RWPE2 (cell line): ENCODE results near the gene HCAR2.
"Not testable (repeated sequence)": the region's sequence is repeated elsewhere in the genome, so short reads cannot be mapped to it uniquely, and the experiment has no call there.

Experiments used
- ATAC-seq: fragments of 200-7000 bp; cut with Tn5 transposase; 3 replicates; pipeline ENCODE4 v1.9.1; 2021; ENCODE audit warnings: low read depth
- DNase-seq: peaks from one replicate; pipeline ENCODE4 v3.0.0-alpha.2; 2020; ENCODE audit warnings: low spot score
- H3K27ac ChIP-seq: fragments of 450-650 bp; 2 replicates; pipeline ENCODE4 v1.5.1; 2017; ENCODE audit warnings: mild to moderate bottlenecking; ENCODE audit not compliant: poor library complexity, severe bottlenecking
- H3K27me3 ChIP-seq: fragments of 250-450 bp; sonication (Bioruptor Pico); 2 replicates; pipeline ENCODE4 v1.5.1; 2021; ENCODE audit warnings: mild to moderate bottlenecking, moderate library complexity; ENCODE audit not compliant: insufficient read depth, poor library complexity, severe bottlenecking
- H3K36me3 ChIP-seq: fragments of 250-450 bp; sonication (Bioruptor Pico); 2 replicates; pipeline ENCODE4 v1.5.1; 2020; ENCODE audit warnings: low read depth, mild to moderate bottlenecking, moderate library complexity
- H3K4me1 ChIP-seq: fragments of 250-450 bp; sonication (Bioruptor Pico); 2 replicates; pipeline ENCODE4 v1.5.1; 2021; ENCODE audit warnings: mild to moderate bottlenecking, moderate library complexity; ENCODE audit not compliant: insufficient read depth, poor library complexity, severe bottlenecking
- H3K4me3 ChIP-seq: fragments of 250-450 bp; sonication (Bioruptor Pico); 2 replicates; pipeline ENCODE4 v1.5.1; 2021; ENCODE audit warnings: mild to moderate bottlenecking, moderate library complexity; ENCODE audit not compliant: severe bottlenecking
- H3K9me3 ChIP-seq: fragments of 250-450 bp; sonication (Bioruptor Pico); 2 replicates; pipeline ENCODE4 v1.5.1; 2021; ENCODE audit warnings: mild to moderate bottlenecking, moderate library complexity; ENCODE audit not compliant: severe bottlenecking
- TF ChIP-seq, protein P1 (sequence below): fragments of 450-650 bp; IDR thresholded peaks from one replicate; pipeline ENCODE4 v1.5.1; 2017; ENCODE audit warnings: mild to moderate bottlenecking, moderate library complexity; ENCODE audit not compliant: poor library complexity, severe bottlenecking

HCAR2 gene

GRCh38 chr12:122687086-122687485 lies 16.1 kb downstream of the HCAR2 start:
- Histone ChIP-seq H3K9me3 (no peaks in the 10 kb centered on the region), H3K36me3 (no peaks in the 10 kb centered on the region), H3K4me3 (no peak overlapping the region), H3K27me3 (no peaks in the 10 kb centered on the region), H3K4me1 (no peaks in the 10 kb centered on the region), H3K27ac (no peak overlapping the region)
- DNase-seq = no peak
- no peak for ATAC-seq
- TF ChIP-seq, protein P1, sequence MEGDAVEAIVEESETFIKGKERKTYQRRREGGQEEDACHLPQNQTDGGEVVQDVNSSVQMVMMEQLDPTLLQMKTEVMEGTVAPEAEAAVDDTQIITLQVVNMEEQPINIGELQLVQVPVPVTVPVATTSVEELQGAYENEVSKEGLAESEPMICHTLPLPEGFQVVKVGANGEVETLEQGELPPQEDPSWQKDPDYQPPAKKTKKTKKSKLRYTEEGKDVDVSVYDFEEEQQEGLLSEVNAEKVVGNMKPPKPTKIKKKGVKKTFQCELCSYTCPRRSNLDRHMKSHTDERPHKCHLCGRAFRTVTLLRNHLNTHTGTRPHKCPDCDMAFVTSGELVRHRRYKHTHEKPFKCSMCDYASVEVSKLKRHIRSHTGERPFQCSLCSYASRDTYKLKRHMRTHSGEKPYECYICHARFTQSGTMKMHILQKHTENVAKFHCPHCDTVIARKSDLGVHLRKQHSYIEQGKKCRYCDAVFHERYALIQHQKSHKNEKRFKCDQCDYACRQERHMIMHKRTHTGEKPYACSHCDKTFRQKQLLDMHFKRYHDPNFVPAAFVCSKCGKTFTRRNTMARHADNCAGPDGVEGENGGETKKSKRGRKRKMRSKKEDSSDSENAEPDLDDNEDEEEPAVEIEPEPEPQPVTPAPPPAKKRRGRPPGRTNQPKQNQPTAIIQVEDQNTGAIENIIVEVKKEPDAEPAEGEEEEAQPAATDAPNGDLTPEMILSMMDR = no peak

- TF ChIP-seq, protein P1 = no peak
- Histone ChIP-seq H3K9me3 (no peaks in the 10 kb centered on the region), H3K27ac (no peak overlapping the region), H3K36me3 (no peaks in the 10 kb centered on the region), H3K27me3 (no peaks in the 10 kb centered on the region), H3K4me3 (no peak overlapping the region), H3K4me1 (no peaks in the 10 kb centered on the region)
- ATAC-seq = no peak
- DNase-seq = no peak
Measured at GRCh38 chr12:122686538-122686937, 16.6 kb downstream of the HCAR2 start.

GRCh38 chr12:122684297-122684813 lies 18.8 kb downstream of the HCAR2 start:
- Histone ChIP-seq H3K27ac (no peak overlapping the region), H3K4me3 (no peak overlapping the region), H3K36me3 (no peaks in the 10 kb centered on the region), H3K4me1 (peaks cover 7% of the 10 kb centered on the region), H3K9me3 (no peaks in the 10 kb centered on the region), H3K27me3 (no peaks in the 10 kb centered on the region)
- no peak for ATAC-seq
- no peak for DNase-seq
- TF ChIP-seq, protein P1 = no peak

DNA sequence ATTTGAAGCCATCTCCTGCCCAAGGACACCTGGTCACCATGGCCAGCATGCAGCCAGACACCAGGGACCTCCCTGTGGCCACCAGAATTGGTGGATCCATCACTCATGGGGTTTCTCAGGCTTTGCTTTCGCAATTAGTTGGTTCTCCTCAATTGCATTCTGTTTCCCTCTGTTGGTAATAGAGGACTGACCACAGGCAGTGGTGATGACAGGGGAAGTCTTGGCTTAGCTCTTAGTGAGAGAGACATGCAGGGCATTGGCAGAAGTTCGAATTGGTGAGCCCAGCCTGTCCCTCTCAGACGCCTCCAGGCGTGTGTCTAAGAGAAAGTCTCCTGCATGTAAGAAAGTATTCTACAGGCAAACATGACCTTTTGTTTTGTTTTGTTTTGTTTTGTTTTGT lies 21.3 kb downstream of the HCAR2 start:
- Histone ChIP-seq H3K27me3 (no peaks in the 10 kb centered on the region), H3K36me3 (no peaks in the 10 kb centered on the region), H3K4me3 (no peak overlapping the region), H3K4me1 (peaks cover 16% of the 10 kb centered on the region), H3K27ac (no peak overlapping the region), H3K9me3 (no peaks in the 10 kb centered on the region)
- ATAC-seq (no peak), DNase-seq (no peak)
- TF ChIP-seq, protein P1 = no peak

- not testable (repeated sequence) for H3K27me3 ChIP-seq, H3K36me3 ChIP-seq, DNase-seq, H3K9me3 ChIP-seq, H3K27ac ChIP-seq, H3K4me3 ChIP-seq, ATAC-seq
- H3K4me1 ChIP-seq = peaks cover 16% of the 10 kb centered on the region
Measured at GRCh38 chr12:122680989-122681388, 22.2 kb downstream of the HCAR2 start.

- not testable (repeated sequence) for H3K27me3 ChIP-seq, H3K9me3 ChIP-seq, H3K27ac ChIP-seq, H3K4me3 ChIP-seq, ATAC-seq, H3K36me3 ChIP-seq, DNase-seq
- H3K4me1 ChIP-seq = peaks cover 16% of the 10 kb centered on the region
Measured at GRCh38 chr12:122676781-122677180, 26.4 kb downstream of the HCAR2 start.

DNA sequence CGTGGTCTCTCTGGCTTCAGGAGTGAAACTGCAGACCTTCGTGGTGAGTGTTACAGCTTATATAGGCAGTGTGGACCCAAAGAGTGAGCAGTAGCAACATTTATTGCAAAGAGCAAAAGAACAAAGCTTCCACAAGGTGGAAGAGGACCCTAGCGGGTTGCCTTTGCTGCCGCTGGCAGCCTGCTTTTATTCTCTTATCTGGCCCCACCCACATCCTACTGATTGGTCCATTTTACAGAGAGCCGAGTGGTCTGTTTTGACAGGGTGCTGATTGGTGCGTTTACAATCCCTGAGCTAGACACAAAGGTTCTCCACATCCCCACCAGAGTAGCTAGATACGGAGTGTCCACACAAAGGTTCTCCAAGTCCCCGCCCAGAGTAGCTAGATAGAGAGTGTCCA lies 27.1 kb downstream of the HCAR2 start:
- ATAC-seq, H3K36me3 ChIP-seq, DNase-seq, H3K4me3 ChIP-seq, H3K9me3 ChIP-seq, H3K27ac ChIP-seq, H3K27me3 ChIP-seq: not testable (repeated sequence)
- H3K4me1 ChIP-seq = peaks cover 16% of the 10 kb centered on the region
